ENCODE measurements around the gene SLC2A14.
"Not testable (repeated sequence)": the region's sequence is repeated elsewhere in the genome, so short reads cannot be mapped to it uniquely, and the experiment has no call there.

The SLC2A14 gene

DNA sequence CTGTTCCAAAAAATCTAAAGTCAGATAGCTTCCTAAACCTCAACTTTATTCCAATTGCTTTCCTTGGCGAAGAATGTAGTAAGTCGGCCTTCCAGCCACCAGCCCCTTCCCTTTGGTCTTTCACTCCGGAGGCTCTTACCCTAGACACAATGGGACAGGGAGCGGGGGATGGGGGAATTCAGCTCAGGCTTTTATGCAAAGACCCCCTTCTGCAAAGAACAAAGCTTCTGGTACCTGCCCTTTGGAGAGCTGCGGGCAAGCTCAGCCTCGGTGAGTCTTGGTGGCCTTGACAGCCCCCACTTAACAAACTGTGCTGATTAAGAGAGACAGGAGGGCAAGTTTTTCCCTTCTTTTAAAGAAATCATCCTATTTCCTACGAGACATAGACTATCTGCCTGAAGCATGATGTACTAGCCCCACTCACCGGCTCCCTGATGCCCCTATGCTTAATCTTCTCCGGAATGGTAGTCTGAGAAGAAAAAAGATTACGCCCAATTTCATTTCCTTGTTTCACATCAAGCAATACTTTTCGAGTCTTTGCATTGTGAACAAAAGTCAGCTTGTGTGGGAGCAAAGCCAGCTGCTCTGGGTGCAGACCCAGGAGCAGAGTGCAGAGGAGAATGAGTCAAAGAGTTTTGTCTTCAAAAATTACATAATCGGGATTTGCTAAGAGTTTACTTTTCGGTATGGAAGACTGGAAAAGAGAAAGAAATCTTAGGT lies 85.0 kb downstream of the SLC2A14 start:
- TF ChIP-seq, protein P1, sequence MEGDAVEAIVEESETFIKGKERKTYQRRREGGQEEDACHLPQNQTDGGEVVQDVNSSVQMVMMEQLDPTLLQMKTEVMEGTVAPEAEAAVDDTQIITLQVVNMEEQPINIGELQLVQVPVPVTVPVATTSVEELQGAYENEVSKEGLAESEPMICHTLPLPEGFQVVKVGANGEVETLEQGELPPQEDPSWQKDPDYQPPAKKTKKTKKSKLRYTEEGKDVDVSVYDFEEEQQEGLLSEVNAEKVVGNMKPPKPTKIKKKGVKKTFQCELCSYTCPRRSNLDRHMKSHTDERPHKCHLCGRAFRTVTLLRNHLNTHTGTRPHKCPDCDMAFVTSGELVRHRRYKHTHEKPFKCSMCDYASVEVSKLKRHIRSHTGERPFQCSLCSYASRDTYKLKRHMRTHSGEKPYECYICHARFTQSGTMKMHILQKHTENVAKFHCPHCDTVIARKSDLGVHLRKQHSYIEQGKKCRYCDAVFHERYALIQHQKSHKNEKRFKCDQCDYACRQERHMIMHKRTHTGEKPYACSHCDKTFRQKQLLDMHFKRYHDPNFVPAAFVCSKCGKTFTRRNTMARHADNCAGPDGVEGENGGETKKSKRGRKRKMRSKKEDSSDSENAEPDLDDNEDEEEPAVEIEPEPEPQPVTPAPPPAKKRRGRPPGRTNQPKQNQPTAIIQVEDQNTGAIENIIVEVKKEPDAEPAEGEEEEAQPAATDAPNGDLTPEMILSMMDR (IDR thresholded peaks at IDR 0.05; ENCODE audit: low read depth, low read length), result no peak
- DNase-seq (ENCODE audit: extremely low read depth, low read depth), result no peak

DNA sequence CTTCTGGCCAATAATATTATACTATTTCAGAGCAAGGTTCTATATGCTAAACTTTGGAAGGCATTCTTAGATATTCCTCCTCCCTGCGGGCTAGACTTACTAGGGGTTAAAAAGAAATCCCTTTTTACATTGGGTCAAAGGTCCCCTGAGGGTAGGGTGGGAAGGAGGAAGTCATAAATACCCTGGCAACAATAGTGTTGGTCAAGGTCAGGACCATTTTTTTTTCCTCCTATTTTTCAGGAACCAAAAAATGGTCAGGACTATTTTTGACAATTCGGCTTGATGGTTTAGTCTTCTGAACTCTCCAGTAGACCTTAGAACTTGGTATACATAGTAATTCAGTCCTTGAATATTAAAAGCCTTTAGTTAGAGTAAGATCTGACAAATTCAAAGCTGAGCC lies 88.0 kb downstream of the SLC2A14 start:
- TF ChIP-seq, protein P1 (IDR thresholded peaks at IDR 0.05; ENCODE audit: low read depth, low read length), result no peak
- no peak for DNase-seq (ENCODE audit: extremely low read depth, low read depth)

DNA sequence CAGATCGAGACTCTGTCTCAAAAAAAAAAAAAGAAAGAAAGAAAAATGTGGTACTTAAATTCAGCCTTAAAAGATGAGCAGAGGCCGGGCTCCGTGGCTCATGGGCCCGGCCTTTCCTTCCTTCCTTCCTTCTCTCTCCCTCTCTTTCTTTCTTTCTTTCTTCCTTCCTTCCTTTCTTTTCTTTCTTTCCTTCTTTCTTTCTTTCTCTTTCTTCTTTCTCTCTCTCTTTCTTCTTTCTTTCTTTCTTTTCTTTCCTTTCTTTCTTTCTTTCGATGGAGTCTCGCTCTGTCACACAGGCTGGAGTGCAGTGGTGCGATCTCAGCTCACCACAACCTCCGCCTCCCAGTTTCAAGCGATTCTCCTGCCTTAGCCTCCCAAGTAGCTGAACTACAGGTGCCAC lies 89.3 kb downstream of the SLC2A14 start:
- not testable (repeated sequence) for DNase-seq (ENCODE audit: extremely low read depth, low read depth)

DNA sequence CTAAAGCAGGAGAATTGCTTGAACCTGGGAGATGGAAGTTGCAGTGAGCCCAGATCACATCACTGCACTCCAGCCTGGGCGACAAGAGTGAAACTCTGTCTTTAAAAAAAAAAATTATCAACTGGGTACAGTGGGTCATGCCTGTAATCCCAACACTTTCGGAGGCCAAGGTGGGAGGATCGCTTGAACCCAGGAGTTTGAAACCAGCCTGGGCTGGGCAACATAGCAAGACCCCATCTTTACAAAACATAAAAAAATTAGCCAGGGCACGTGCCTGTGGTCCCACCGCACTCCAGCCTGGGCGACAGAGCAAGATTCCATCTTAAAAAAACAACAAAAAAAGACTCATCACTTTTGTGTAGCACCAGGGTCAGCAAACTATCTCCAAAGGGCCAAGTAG lies 90.7 kb downstream of the SLC2A14 start:
- TF ChIP-seq, protein P1 (IDR thresholded peaks at IDR 0.05; ENCODE audit: low read depth, low read length), result no peak
- no peak for DNase-seq (ENCODE audit: extremely low read depth, low read depth)

DNA sequence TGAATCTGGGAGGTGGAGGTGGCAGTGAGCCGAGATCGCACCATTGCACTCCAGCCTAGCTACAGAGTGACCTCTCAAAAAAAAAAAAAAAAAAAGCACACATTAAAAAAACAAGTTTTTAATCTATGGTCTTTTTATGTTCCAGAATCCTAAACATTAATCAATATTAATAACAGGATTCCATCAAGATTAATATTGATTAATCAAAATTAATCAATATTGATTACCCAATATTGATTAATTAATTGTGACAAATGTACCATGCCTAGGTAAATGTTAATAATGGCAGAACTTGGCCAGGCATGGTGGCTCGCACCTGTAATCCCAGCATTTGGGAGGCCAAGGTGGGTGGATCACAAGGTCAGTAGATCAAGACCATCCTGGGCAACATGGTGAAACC lies 91.4 kb downstream of the SLC2A14 start:
- TF ChIP-seq, protein P1 (IDR thresholded peaks at IDR 0.05; ENCODE audit: low read depth, low read length), result no peak
- DNase-seq (ENCODE audit: extremely low read depth, low read depth), result no peak

DNA sequence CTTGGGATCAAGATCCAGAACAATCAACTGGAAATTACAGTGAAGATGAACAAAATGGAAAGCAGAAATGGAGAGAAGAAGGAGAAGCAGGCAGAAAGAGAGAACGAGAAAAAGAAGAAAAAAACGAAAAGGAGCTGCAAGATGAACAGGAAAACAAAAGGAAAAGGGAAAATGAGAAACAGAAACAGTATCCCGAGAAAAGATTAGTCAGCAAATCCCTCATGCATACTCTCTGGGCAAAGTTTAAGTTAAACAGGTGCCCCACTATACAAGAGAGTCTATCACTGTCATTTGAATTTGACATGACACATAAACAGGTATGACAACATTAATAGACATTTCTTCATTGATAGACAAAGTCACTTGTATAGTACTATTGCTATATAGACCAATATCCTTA lies 102.7 kb downstream of the SLC2A14 start:
- TF ChIP-seq, protein P1 (IDR thresholded peaks at IDR 0.05; ENCODE audit: low read depth, low read length), result no peak
- no peak for DNase-seq (ENCODE audit: extremely low read depth, low read depth)
